ENCODE data around the gene PEPD. TPM values are rescaled to one million over a fixed set of nuclear protein-coding genes. Genes with fewer than 3 reads are reported as not detected.

PEPD gene
- total RNA-seq, 2 experiments from 2014 or later: 17.5 to 23.0 TPM

GRCh38 chr19:33340991-33341390 lies 180.6 kb downstream of the PEPD start:
- CTCF ChIA-PET: no interaction called here

GRCh38 chr19:33339016-33339984 lies 182.3 kb downstream of the PEPD start:
- Mint-ChIP-seq H3K4me1 (ENCODE audit: low read depth) (no peaks in the 10 kb centered on the region), H3K36me3 (ENCODE audit: low read depth) (no peaks in the 10 kb centered on the region), H3K27me3 (peaks cover 38% of the 10 kb centered on the region), H3K27ac (no peak overlapping the region), H3K4me3 (no peak overlapping the region), H3K9me3 (no peaks in the 10 kb centered on the region)
- intact Hi-C loops (cut with DNase I, micrococcal nuclease): no loop called here
- ATAC-seq (ENCODE audit: poor library complexity) (no peak), DNase-seq (no peak)
- CTCF ChIA-PET: no interaction called here
- Histone ChIP-seq H3K4me1 (ENCODE audit: insufficient read depth, low read length) (no peaks in the 10 kb centered on the region), H3K4me3 (ENCODE audit: low read length) (no peak overlapping the region), H3K27me3 (ENCODE audit: control insufficient read depth in 1 of 2, insufficient read depth in 2 of 2, low read length in 2 of 2) (peaks cover 8 to 12% of the 10 kb centered on the region in 2 experiments), H3K27ac (ENCODE audit: low read depth in 1 of 2, low read length in 2 of 2) (no peak overlapping the region), H3K36me3 (ENCODE audit: insufficient read depth, low read length) (no peaks in the 10 kb centered on the region), H3K9me3 (ENCODE audit: control insufficient read depth in 1 of 2, insufficient read depth in 1 of 2, low read length in 2 of 2) (no peaks in the 10 kb centered on the region)
- no peak for TF ChIP-seq CTCF (IDR thresholded peaks at IDR 0.05)
- POLR2A ChIA-PET: no interaction called here

More at GRCh38 chr19:33340991-33341390, 180.6 kb downstream of the PEPD start:
- intact Hi-C loops (cut with DNase I, micrococcal nuclease): no loop called here
- H3K4me1 ChIP-seq (ENCODE audit: insufficient read depth, low read length): no peaks in the 10 kb centered on the region
- H3K9me3 ChIP-seq (ENCODE audit: control insufficient read depth in 1 of 2, insufficient read depth in 1 of 2, low read length in 2 of 2): no peaks in the 10 kb centered on the region
- no peaks in the 10 kb centered on the region for H3K36me3 ChIP-seq (ENCODE audit: insufficient read depth, low read length)
- no peak overlapping the region for H3K4me3 ChIP-seq (ENCODE audit: low read length)
- no peak overlapping the region for H3K4me3 Mint-ChIP-seq
- no peaks in the 10 kb centered on the region for H3K4me1 Mint-ChIP-seq (ENCODE audit: low read depth)
- no peaks in the 10 kb centered on the region for H3K36me3 Mint-ChIP-seq (ENCODE audit: low read depth)
- H3K27me3 ChIP-seq (ENCODE audit: control insufficient read depth in 1 of 2, insufficient read depth in 2 of 2, low read length in 2 of 2): peaks cover 15 to 27% of the 10 kb centered on the region in 2 experiments
- peaks cover 55% of the 10 kb centered on the region for H3K27me3 Mint-ChIP-seq
- POLR2A ChIA-PET: interaction anchor here (0.6 kb wide), 1 partner anchor 1559 kb away, joined by 3 read pairs; no protein-coding TSS in a partner anchor
- TF ChIP-seq CTCF (IDR thresholded peaks at IDR 0.05): no peak
- DNase-seq: no peak
- H3K27ac Mint-ChIP-seq: no peak overlapping the region
- no peak for ATAC-seq (ENCODE audit: poor library complexity)
- H3K9me3 Mint-ChIP-seq: no peaks in the 10 kb centered on the region
- H3K27ac ChIP-seq (ENCODE audit: low read depth in 1 of 2, low read length in 2 of 2): no peak overlapping the region

Other genes with a start within 250 kb of the PEPD start
- gene CEBPA, start 219.3 kb downstream of the PEPD start, total RNA-seq: 1 to 10 TPM in 1 of 2 experiments, under 1 TPM in 1; 0.84 to 1.4 TPM
- gene CEBPG, start 148.1 kb downstream of the PEPD start, total RNA-seq: 10 to 100 TPM; 15.5 TPM
- not detected for gene CHST8, start 100.2 kb upstream of the PEPD start, total RNA-seq

Data from CD4-positive, alpha-beta T cell (primary cell).